Smooth muscle cell (in vitro differentiated cells): ENCODE measurements around the gene FTO. TPM values are rescaled to one million over a fixed set of nuclear protein-coding genes. Genes with fewer than 3 reads are reported as not detected.

Experiments used
- DNase-seq: peaks from one replicate; lab custom pipeline; 2025; ENCODE audit not compliant: unreplicated experiment; lab: John Stamatoyannopoulos, UW
- H2AFZ ChIP-seq: fragments of 200-600 bp; sonication (generic); 2 replicates; pipeline ENCODE4 v1.6.0; 2016; ENCODE audit warnings: antibody characterized with exemption, low read depth, mild to moderate bottlenecking
- H3F3A ChIP-seq: fragments of 200-600 bp; sonication (generic); 2 replicates; pipeline ENCODE4 v1.6.0; 2017; ENCODE audit warnings: antibody characterized with exemption, low read depth
- H3K27ac ChIP-seq: fragments of 200-600 bp; sonication (generic); 2 replicates; pipeline ENCODE4 v1.5.1; 2016; ENCODE audit warnings: low read depth, mild to moderate bottlenecking
- H3K27me3 ChIP-seq: fragments of 200-600 bp; sonication (generic); 2 replicates; pipeline ENCODE4 v1.6.1; 2016; ENCODE audit warnings: low read depth, mild to moderate bottlenecking
- H3K36me3 ChIP-seq: fragments of 200-600 bp; sonication (generic); 2 replicates; pipeline ENCODE4 v1.5.1; 2016; ENCODE audit warnings: low read depth
- H3K4me1 ChIP-seq: fragments of 200-600 bp; sonication (generic); 2 replicates; pipeline ENCODE4 v1.5.1; 2016; ENCODE audit warnings: low read depth
- H3K4me2 ChIP-seq: fragments of 200-600 bp; sonication (generic); 2 replicates; pipeline ENCODE4 v1.6.0; 2016; ENCODE audit warnings: mild to moderate bottlenecking
- H3K4me3 ChIP-seq: fragments of 200-600 bp; sonication (generic); 2 replicates; pipeline ENCODE4 v1.5.1; 2016; ENCODE audit warnings: mild to moderate bottlenecking
- H3K79me2 ChIP-seq: fragments of 200-600 bp; sonication (generic); 2 replicates; pipeline ENCODE4 v1.6.0; 2016; ENCODE audit warnings: low read depth, mild to moderate bottlenecking
- H3K9ac ChIP-seq: fragments of 200-600 bp; sonication (generic); 2 replicates; pipeline ENCODE4 v1.6.0; 2016; ENCODE audit warnings: low read depth
- H3K9me3 ChIP-seq: fragments of 200-600 bp; sonication (generic); replicated peaks from 2 replicates; pipeline ENCODE4 v1.5.1; 2016; ENCODE audit warnings: low read depth
- H4K20me1 ChIP-seq: fragments of 200-600 bp; sonication (generic); 2 replicates; pipeline ENCODE4 v1.6.0; 2016; ENCODE audit warnings: low read depth
- CTCF ChIP-seq: fragments of 200-600 bp; sonication (generic); IDR thresholded peaks from 2 replicates; pipeline ENCODE4 v1.5.1; 2017; ENCODE audit warnings: borderline replicate concordance, mild to moderate bottlenecking, antibody characterized with exemption; ENCODE audit not compliant: insufficient read depth, poor library complexity, severe bottlenecking
- WGBS: methylation state at CpG from one replicate; pipeline ENCODE4 v1.1.7; 2016; ENCODE audit warnings: low lambda C conversion rate; 5-methylcytosine and 5-hydroxymethylcytosine counted together
- polyA plus RNA-seq: library from polyadenylated mRNA; unstranded; fragments of >200 nt; fragmentation: Nextera tagmentation; extraction: Ambion mirVana; gene quantifications from 2 replicates; pipeline ENCODE4 v1.2.1, GENCODE V29; 2016
- total RNA-seq: library from RNA; depleted of rRNA; stranded (reverse); fragments of >200 nt; gene quantifications from 2 replicates; pipeline ENCODE4 v1.2.3, GENCODE V29; 2014

The FTO gene
- total and polyA plus RNA-seq, 2 experiments from 2014 or later = 81.1 to 89.9 TPM

- Histone ChIP-seq H3K36me3 (no peaks in the 10 kb centered on the region), H3K9ac (no peak overlapping the region), H4K20me1 (no peaks in the 10 kb centered on the region), H3K4me1 (no peaks in the 10 kb centered on the region), H3K9me3 (no peaks in the 10 kb centered on the region), H3K79me2 (no peaks in the 10 kb centered on the region), H3F3A (no peaks in the 10 kb centered on the region), H3K27ac (no peak overlapping the region), H3K4me3 (no peak overlapping the region), H3K4me2 (no peak overlapping the region), H3K27me3 (no peaks in the 10 kb centered on the region), H2AFZ (no peak overlapping the region)
- 72% methylated on average over 6 of the region's 6 CpGs for WGBS
- no peak for TF ChIP-seq CTCF
- DNase-seq = no peak
Measured at GRCh38 chr16:53846971-53847370, 143.0 kb downstream of the FTO start.

- WGBS = 34% methylated on average over 3 of the region's 3 CpGs
- H3K9ac ChIP-seq = no peak overlapping the region
Measured at GRCh38 chr16:53848277-53848942, 144.5 kb downstream of the FTO start.

GRCh38 chr16:53848950-53849349 is 145.0 kb downstream of the FTO start:
- no peak for TF ChIP-seq CTCF
- WGBS = 96% methylated on average over 1 of the region's 1 CpG
- Histone ChIP-seq H3K9me3 (no peaks in the 10 kb centered on the region), H3K79me2 (no peaks in the 10 kb centered on the region), H3K4me1 (no peaks in the 10 kb centered on the region), H2AFZ (no peak overlapping the region), H3K9ac (no peak overlapping the region), H4K20me1 (no peaks in the 10 kb centered on the region), H3K36me3 (no peaks in the 10 kb centered on the region), H3K4me3 (no peak overlapping the region), H3K27me3 (no peaks in the 10 kb centered on the region), H3F3A (no peaks in the 10 kb centered on the region), H3K27ac (no peak overlapping the region), H3K4me2 (no peak overlapping the region)
- no peak for DNase-seq

More at GRCh38 chr16:53848277-53848942, 144.5 kb downstream of the FTO start:
- no peaks in the 10 kb centered on the region for H3K4me1 ChIP-seq
- H3K27ac ChIP-seq = peak overlapping the region; percentile 44
- H3K9me3 ChIP-seq = no peaks in the 10 kb centered on the region
- no peaks in the 10 kb centered on the region for H3K27me3 ChIP-seq
- no peaks in the 10 kb centered on the region for H4K20me1 ChIP-seq
- H3K36me3 ChIP-seq = no peaks in the 10 kb centered on the region
- no peak overlapping the region for H3K4me3 ChIP-seq
- H3F3A ChIP-seq = no peaks in the 10 kb centered on the region
- H3K4me2 ChIP-seq = peak overlapping the region; percentile 51
- no peak for TF ChIP-seq CTCF
- H3K79me2 ChIP-seq = no peaks in the 10 kb centered on the region
- no peak overlapping the region for H2AFZ ChIP-seq
- DNase-seq = no peak

GRCh38 chr16:53849585-53849984 is 145.6 kb downstream of the FTO start:
- no peaks in the 10 kb centered on the region for H3K4me1 ChIP-seq
- no peaks in the 10 kb centered on the region for H3K27me3 ChIP-seq
- H3K4me2 ChIP-seq = no peak overlapping the region
- H3K9me3 ChIP-seq = no peaks in the 10 kb centered on the region
- no peaks in the 10 kb centered on the region for H3K79me2 ChIP-seq
- TF ChIP-seq CTCF = no peak
- no peaks in the 10 kb centered on the region for H3K36me3 ChIP-seq
- H4K20me1 ChIP-seq = no peaks in the 10 kb centered on the region
- H3F3A ChIP-seq = no peaks in the 10 kb centered on the region
- H3K4me3 ChIP-seq = no peak overlapping the region
- no peak overlapping the region for H2AFZ ChIP-seq
- 92% methylated on average over 1 of the region's 1 CpG for WGBS
- no peak for DNase-seq
- H3K27ac ChIP-seq = no peak overlapping the region
- H3K9ac ChIP-seq = no peak overlapping the region
